Smooth muscle cell (in vitro differentiated cells): ENCODE measurements around the gene WDR46. TPM values are rescaled to one million over a fixed set of nuclear protein-coding genes. Genes with fewer than 3 reads are reported as not detected.

ENCODE experiments used
- DNase-seq: peaks from one replicate; lab custom pipeline; 2025; ENCODE audit not compliant: unreplicated experiment; lab: John Stamatoyannopoulos, UW
- H2AFZ ChIP-seq: fragments of 200-600 bp; sonication (generic); 2 replicates; pipeline ENCODE4 v1.6.0; 2016; ENCODE audit warnings: antibody characterized with exemption, low read depth, mild to moderate bottlenecking
- H3F3A ChIP-seq: fragments of 200-600 bp; sonication (generic); 2 replicates; pipeline ENCODE4 v1.6.0; 2017; ENCODE audit warnings: antibody characterized with exemption, low read depth
- H3K27ac ChIP-seq: fragments of 200-600 bp; sonication (generic); 2 replicates; pipeline ENCODE4 v1.5.1; 2016; ENCODE audit warnings: low read depth, mild to moderate bottlenecking
- H3K27me3 ChIP-seq: fragments of 200-600 bp; sonication (generic); 2 replicates; pipeline ENCODE4 v1.6.1; 2016; ENCODE audit warnings: low read depth, mild to moderate bottlenecking
- H3K36me3 ChIP-seq: fragments of 200-600 bp; sonication (generic); 2 replicates; pipeline ENCODE4 v1.5.1; 2016; ENCODE audit warnings: low read depth
- H3K4me1 ChIP-seq: fragments of 200-600 bp; sonication (generic); 2 replicates; pipeline ENCODE4 v1.5.1; 2016; ENCODE audit warnings: low read depth
- H3K4me2 ChIP-seq: fragments of 200-600 bp; sonication (generic); 2 replicates; pipeline ENCODE4 v1.6.0; 2016; ENCODE audit warnings: mild to moderate bottlenecking
- H3K4me3 ChIP-seq: fragments of 200-600 bp; sonication (generic); 2 replicates; pipeline ENCODE4 v1.5.1; 2016; ENCODE audit warnings: mild to moderate bottlenecking
- H3K79me2 ChIP-seq: fragments of 200-600 bp; sonication (generic); 2 replicates; pipeline ENCODE4 v1.6.0; 2016; ENCODE audit warnings: low read depth, mild to moderate bottlenecking
- H3K9ac ChIP-seq: fragments of 200-600 bp; sonication (generic); 2 replicates; pipeline ENCODE4 v1.6.0; 2016; ENCODE audit warnings: low read depth
- H3K9me3 ChIP-seq: fragments of 200-600 bp; sonication (generic); replicated peaks from 2 replicates; pipeline ENCODE4 v1.5.1; 2016; ENCODE audit warnings: low read depth
- H4K20me1 ChIP-seq: fragments of 200-600 bp; sonication (generic); 2 replicates; pipeline ENCODE4 v1.6.0; 2016; ENCODE audit warnings: low read depth
- WGBS: methylation state at CpG from one replicate; pipeline ENCODE4 v1.1.7; 2016; ENCODE audit warnings: low lambda C conversion rate; 5-methylcytosine and 5-hydroxymethylcytosine counted together
- polyA plus RNA-seq: library from polyadenylated mRNA; unstranded; fragments of >200 nt; fragmentation: Nextera tagmentation; extraction: Ambion mirVana; gene quantifications from 2 replicates; pipeline ENCODE4 v1.2.1, GENCODE V29; 2016
- total RNA-seq: library from RNA; depleted of rRNA; stranded (reverse); fragments of >200 nt; gene quantifications from 2 replicates; pipeline ENCODE4 v1.2.3, GENCODE V29; 2014
- TF ChIP-seq, protein P1 (sequence below): fragments of 200-600 bp; sonication (generic); IDR thresholded peaks from 2 replicates; pipeline ENCODE4 v1.5.1; 2017; ENCODE audit warnings: borderline replicate concordance, mild to moderate bottlenecking, antibody characterized with exemption; ENCODE audit not compliant: insufficient read depth, poor library complexity, severe bottlenecking

Gene WDR46
- total and polyA plus RNA-seq, 2 experiments from 2014 or later = 67.9 to 69.9 TPM

DNA sequence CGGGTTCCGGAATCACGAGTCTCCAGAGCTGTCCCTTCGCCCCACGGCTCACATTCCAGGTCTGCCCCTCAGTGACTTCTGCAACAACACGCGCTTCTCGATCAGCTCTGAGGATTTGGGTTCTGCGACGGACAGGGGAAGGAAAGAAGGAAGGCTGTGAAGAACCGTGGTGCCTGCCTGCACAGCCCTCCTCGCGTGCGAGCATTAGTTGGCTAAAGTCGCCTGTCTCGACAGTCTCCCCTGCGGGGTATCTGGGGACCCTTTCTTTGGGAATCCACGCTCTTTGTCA, 40.5 kb downstream of the WDR46 start:
- DNase-seq = no peak
- Histone ChIP-seq H3F3A (no peaks in the 10 kb centered on the region), H3K4me1 (peaks cover 15% of the 10 kb centered on the region), H3K9ac (peak overlapping the region; percentile 56), H3K36me3 (no peaks in the 10 kb centered on the region), H3K27me3 (peaks cover under 1% of the 10 kb centered on the region), H2AFZ (peak overlapping the region; percentile 31), H3K4me3 (peak overlapping the region; percentile 53), H3K27ac (peak overlapping the region; percentile 57), H4K20me1 (no peaks in the 10 kb centered on the region), H3K4me2 (peak overlapping the region; percentile 90), H3K9me3 (no peaks in the 10 kb centered on the region), H3K79me2 (no peaks in the 10 kb centered on the region)
- 12% methylated on average over 18 of the region's 18 CpGs for WGBS
- TF ChIP-seq, protein P1, sequence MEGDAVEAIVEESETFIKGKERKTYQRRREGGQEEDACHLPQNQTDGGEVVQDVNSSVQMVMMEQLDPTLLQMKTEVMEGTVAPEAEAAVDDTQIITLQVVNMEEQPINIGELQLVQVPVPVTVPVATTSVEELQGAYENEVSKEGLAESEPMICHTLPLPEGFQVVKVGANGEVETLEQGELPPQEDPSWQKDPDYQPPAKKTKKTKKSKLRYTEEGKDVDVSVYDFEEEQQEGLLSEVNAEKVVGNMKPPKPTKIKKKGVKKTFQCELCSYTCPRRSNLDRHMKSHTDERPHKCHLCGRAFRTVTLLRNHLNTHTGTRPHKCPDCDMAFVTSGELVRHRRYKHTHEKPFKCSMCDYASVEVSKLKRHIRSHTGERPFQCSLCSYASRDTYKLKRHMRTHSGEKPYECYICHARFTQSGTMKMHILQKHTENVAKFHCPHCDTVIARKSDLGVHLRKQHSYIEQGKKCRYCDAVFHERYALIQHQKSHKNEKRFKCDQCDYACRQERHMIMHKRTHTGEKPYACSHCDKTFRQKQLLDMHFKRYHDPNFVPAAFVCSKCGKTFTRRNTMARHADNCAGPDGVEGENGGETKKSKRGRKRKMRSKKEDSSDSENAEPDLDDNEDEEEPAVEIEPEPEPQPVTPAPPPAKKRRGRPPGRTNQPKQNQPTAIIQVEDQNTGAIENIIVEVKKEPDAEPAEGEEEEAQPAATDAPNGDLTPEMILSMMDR = no peak

DNA sequence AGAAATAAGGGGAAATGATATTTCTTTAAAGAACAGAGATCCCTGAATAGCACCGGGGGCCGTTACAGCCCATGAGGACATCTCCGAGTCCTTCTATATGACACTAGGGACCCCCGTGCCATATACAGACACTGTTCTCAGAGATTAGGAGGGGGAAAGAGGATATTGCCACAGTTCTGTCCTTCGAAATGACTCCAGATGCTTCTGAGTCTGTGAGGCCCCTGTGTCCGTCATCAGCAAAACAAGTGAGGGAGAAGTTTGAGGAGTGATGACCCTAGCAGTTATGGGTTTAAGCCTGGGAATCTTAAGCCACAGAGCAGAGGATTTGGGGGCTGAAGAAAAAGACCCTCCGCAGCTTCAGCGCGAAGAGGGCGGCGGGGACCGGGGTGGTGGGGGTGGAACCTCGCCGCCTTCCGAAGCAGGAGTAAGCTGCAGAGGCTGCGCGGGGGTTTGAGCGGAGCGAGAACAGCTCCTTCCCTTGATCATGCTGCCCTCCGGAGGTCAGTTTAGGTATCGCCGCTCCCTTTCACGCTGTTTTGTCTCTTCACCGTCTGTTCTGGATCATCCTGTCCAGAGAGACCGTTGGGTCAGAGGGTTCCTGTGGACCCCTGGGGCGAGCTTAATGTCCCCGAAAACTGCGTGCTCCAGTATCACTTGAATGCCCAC, 40.9 kb downstream of the WDR46 start:
- Histone ChIP-seq H4K20me1 (no peaks in the 10 kb centered on the region), H3K27ac (peak overlapping the region; percentile 57), H2AFZ (peak overlapping the region; percentile 75), H3K79me2 (no peaks in the 10 kb centered on the region), H3K9ac (peak overlapping the region; percentile 56), H3K9me3 (no peaks in the 10 kb centered on the region), H3K36me3 (no peaks in the 10 kb centered on the region), H3K4me2 (peak overlapping the region; percentile 90), H3K27me3 (peaks cover 5% of the 10 kb centered on the region), H3K4me3 (peak overlapping the region; percentile 53), H3F3A (no peaks in the 10 kb centered on the region), H3K4me1 (peaks cover 15% of the 10 kb centered on the region)
- TF ChIP-seq, protein P1 = peak; percentile 91
- 7% methylated on average over 24 of the region's 28 CpGs for WGBS
- DNase-seq = peak; percentile 78

DNA sequence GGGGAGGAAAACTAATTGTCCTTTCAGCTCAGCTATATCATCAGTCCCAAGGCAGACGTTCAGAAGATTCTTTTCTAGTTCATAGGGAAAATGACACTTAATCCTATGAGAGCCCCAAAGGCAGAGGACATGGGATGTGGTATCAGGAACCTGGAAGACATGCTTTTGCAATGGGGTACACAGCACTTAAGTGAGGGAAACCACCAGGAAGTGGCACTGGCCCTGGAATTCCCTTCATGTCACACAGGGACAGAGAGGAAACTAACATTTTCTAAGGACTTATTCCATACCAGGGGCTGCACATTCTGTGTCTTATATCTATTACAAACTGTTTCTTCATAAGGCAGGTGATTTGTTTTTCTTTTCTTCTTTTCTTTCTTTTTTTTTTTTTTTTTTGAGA, 45.6 kb downstream of the WDR46 start:
- Histone ChIP-seq H3K9me3 (no peaks in the 10 kb centered on the region), H3K4me3 (no peak overlapping the region), H2AFZ (no peak overlapping the region), H3F3A (no peaks in the 10 kb centered on the region), H4K20me1 (no peaks in the 10 kb centered on the region), H3K4me2 (no peak overlapping the region), H3K36me3 (no peaks in the 10 kb centered on the region), H3K27me3 (peaks cover 16% of the 10 kb centered on the region), H3K27ac (no peak overlapping the region), H3K4me1 (peaks cover 2% of the 10 kb centered on the region), H3K79me2 (no peaks in the 10 kb centered on the region), H3K9ac (no peak overlapping the region)
- TF ChIP-seq, protein P1 = no peak
- no peak for DNase-seq
- 65% methylated on average over 1 of the region's 1 CpG for WGBS

- no peak for DNase-seq
- Histone ChIP-seq H3F3A (no peaks in the 10 kb centered on the region), H3K9ac (no peak overlapping the region), H3K4me2 (no peak overlapping the region), H3K9me3 (no peaks in the 10 kb centered on the region), H2AFZ (no peak overlapping the region), H3K27ac (no peak overlapping the region), H3K27me3 (peaks cover 16% of the 10 kb centered on the region), H3K4me3 (no peak overlapping the region), H3K4me1 (no peaks in the 10 kb centered on the region), H3K79me2 (no peaks in the 10 kb centered on the region), H3K36me3 (no peaks in the 10 kb centered on the region), H4K20me1 (no peaks in the 10 kb centered on the region)
- TF ChIP-seq, protein P1 = no peak
- WGBS = 66% methylated on average over 3 of the region's 3 CpGs
Measured at GRCh38 chr6:33241968-33242367, 47.1 kb downstream of the WDR46 start.
